Heart left ventricle (tissue), 13 donors: ENCODE data around the gene CD247.

ENCODE experiments used
- POLR2A ChIP-seq, 2 donors: fragments of 450-650 bp; IDR thresholded peaks; one replicate each; pipeline ENCODE4 v1.6.1; 2017; ENCODE audit warnings: antibody characterized with exemption in 2 of 2, mild to moderate bottlenecking in 2 of 2, moderate library complexity in 2 of 2
- TF ChIP-seq, protein P1 (sequence below), 12 donors: fragments of 200-600 bp; sonication (generic) in 4 of 12; IDR thresholded peaks; one replicate each; pipeline versions ENCODE4 v1.5.0 to v1.8.0; 2018 to 2022; ENCODE audit warnings: antibody characterized with exemption in 12 of 12, mild to moderate bottlenecking in 5 of 12
- donor health status: ischemic (EF 13 %, LVEDD 7.1; RV severe dilation, severe dysfunction).
- donor health status: DM: no; HTN: yes; CAD: no.
- donor health status: DM: no; HTN: no; CAD: no.
- donor health status: ischemic (EF 25% LVEDD 6.9; RV normal size, moderate dysfunction).
- donor health status: ischemic (EF 25% LVEDD 5.7; RV mildly dilated, moderate dysfunction).
- donor health status: ischemic (EF 35%, LVEDD 5.7; RV mildly dilated, moderate dysfunction).
- donor health status: nonischemic (EF 11% LVEDD 7.7; RV severe dilation, severe dysfunction).
- donor health status: DM: yes; HTN: yes; CAD: no.
- donor health status: PGD.
- donor health status: ischemic (EF 29% LVEDD 5.4; RV normal size, mild dysfunction).
- donor health status: nonischemic (EF 23%, LVEDD 6.1; RV moderate dilation, normal function).

DNA sequence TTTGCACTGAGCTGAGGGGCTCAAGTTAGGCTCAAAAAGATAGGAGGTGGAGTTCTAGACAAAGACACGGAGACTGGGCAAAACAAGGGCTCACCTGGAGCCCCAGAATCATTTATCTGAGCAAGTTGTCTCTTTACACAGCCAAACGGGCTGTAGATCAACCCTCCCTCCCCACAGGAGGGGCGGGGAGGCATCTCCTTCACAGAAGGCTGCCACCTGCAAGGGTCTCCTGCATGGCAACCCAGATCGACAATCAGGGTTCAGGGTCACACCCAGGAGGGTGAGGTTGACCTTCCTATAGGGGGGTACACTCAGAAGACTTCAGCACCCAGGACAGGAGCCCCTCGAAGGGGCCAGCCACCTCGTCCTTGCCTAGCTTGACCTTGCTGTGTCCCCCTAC lies 84.0 kb downstream of the CD247 start:
- TF ChIP-seq, protein P1, sequence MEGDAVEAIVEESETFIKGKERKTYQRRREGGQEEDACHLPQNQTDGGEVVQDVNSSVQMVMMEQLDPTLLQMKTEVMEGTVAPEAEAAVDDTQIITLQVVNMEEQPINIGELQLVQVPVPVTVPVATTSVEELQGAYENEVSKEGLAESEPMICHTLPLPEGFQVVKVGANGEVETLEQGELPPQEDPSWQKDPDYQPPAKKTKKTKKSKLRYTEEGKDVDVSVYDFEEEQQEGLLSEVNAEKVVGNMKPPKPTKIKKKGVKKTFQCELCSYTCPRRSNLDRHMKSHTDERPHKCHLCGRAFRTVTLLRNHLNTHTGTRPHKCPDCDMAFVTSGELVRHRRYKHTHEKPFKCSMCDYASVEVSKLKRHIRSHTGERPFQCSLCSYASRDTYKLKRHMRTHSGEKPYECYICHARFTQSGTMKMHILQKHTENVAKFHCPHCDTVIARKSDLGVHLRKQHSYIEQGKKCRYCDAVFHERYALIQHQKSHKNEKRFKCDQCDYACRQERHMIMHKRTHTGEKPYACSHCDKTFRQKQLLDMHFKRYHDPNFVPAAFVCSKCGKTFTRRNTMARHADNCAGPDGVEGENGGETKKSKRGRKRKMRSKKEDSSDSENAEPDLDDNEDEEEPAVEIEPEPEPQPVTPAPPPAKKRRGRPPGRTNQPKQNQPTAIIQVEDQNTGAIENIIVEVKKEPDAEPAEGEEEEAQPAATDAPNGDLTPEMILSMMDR (IDR thresholded peaks at IDR 0.05): no peak
- TF ChIP-seq POLR2A (IDR thresholded peaks at IDR 0.05): no peak
